Stomach smooth muscle (tissue), 2 donors: ENCODE measurements around the gene SNRNP25.

Experiments used
- H3K27ac ChIP-seq: one replicate; pipeline ENCODE4 v1.7.0; 2013; ENCODE audit warnings: mild to moderate bottlenecking, low read length, inconsistent platforms
- H3K27me3 ChIP-seq, 2 donors: one replicate each; pipeline ENCODE4 v1.7.0; 2013; ENCODE audit warnings: low read length in 2 of 2; ENCODE audit not compliant: insufficient read depth in 2 of 2, control insufficient read depth in 1 of 2
- H3K36me3 ChIP-seq, 2 donors: one replicate each; pipeline ENCODE4 v1.7.0; 2013; ENCODE audit warnings: low read length in 2 of 2; ENCODE audit not compliant: control insufficient read depth in 2 of 2, insufficient read depth in 2 of 2
- H3K4me1 ChIP-seq: one replicate; pipeline ENCODE4 v1.7.0; 2013; ENCODE audit warnings: low read length; ENCODE audit not compliant: control insufficient read depth, insufficient read depth
- H3K4me3 ChIP-seq, 2 donors: one replicate each; pipeline ENCODE4 v1.7.0; 2013; ENCODE audit warnings: low read length in 2 of 2
- H3K9ac ChIP-seq, 2 donors: one replicate each; pipeline ENCODE4 v1.7.0; 2013; ENCODE audit warnings: low read length in 2 of 2, mild to moderate bottlenecking in 1 of 2
- H3K9me3 ChIP-seq, 2 donors: one replicate each; pipeline ENCODE4 v1.7.0; 2013; ENCODE audit warnings: low read length in 2 of 2; ENCODE audit not compliant: control insufficient read depth in 2 of 2
- donor health status: healthy.
- donor health status: Pancreatic carcinoma.

SNRNP25 gene

DNA sequence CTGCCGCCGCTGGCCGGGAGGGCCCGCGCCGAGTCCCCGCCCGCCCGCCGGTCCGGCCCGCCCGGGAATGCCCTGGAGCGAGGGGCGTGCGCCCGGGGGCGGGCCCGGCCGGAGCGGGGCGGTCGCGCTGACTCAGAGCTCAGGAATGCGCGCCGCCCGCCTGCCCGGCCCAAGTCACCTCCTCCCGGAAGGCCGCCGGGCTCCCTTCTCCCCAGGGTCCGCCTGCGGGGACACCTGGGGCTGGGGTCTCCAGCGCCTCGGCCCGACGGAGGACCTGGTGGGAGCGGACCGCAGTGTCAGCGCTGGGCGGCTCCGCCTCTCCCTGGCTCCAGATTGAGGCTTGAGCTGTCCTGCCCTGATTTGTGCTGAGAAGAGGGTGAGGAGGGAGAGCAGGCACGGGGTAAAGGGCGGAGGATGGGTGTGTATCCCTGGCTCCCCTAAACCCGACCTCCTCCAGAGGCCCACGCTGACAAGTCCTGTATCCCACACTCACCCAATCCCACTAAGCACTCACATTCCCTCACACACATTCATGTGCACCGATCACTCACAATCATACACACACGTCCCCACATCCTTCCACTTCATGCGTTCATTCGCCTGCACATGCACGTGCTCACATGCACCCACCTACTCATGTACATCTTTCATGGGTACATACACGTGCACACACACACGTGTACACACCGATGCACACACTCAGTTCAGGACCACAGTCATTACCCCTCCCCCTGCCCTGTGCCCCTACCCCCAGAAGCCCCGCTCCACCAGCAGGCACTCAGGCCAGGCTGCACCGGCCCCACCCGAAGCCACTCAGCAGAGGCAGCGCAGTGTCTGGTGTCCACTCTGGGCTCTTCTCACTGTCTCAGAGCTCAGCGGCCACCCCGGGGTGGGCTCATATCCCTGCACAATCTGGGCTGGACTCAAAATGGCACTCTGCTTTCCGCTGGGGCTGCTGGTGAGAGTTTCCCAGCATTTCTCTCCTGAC lies 19.2 kb downstream of the SNRNP25 start, which contains the start of gene RHBDF1:
Gene RHBDF1 (minus strand): TSS at position 71 of the 988 bp plus-strand sequence. CDS start 7,616 bp downstream, outside the sequence.
- H3K36me3 ChIP-seq: no peaks in the 10 kb centered on the region
- peak within 1 kb of the TSS; percentile 50 to 82 for H3K4me3 ChIP-seq
- H3K27me3 ChIP-seq: no peaks in the 10 kb centered on the region
- H3K9me3 ChIP-seq: no peaks in the 10 kb centered on the region
- peaks cover 85% of the 10 kb centered on the region for H3K4me1 ChIP-seq
- peak within 1 kb of the TSS; percentile 56 to 74 for H3K9ac ChIP-seq
- H3K27ac ChIP-seq: peak within 1 kb of the TSS; percentile 69

DNA sequence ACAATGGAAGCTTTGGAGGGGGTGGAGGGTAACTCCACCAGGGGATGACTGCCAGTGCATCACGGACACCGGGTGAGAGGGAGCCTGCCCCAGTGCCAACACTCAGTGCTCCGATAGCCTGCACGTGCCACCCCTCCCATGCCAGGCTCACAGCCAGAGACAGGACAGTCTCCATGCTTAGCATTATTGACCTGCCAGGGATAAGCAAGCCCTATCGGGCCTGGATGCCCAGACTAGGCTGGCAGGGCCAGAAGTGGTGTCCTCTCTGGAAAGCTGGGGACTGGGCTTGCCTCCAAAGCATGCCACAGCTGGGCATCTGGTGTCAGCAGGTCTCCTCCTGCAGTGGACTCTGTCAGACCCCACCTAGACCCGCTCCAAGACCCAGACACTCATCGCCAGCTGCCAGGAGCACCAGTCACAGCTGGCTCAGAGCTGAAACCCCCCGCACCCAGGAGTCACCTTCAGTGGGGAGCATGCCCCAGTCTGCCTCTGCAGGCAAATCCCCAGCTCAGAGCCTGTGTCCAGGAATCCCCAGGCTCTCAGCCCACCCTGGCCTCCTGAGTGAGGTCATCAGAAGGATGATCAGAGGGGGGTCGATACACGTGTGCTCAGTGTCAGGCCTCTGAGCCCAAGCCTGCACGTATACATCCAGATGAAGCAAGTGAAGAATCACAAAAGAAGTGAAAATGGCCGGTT lies 20.6 kb downstream of the SNRNP25 start:
- H3K9ac ChIP-seq: no peak overlapping the region
- H3K36me3 ChIP-seq: no peaks in the 10 kb centered on the region
- H3K27ac ChIP-seq: no peak overlapping the region
- no peaks in the 10 kb centered on the region for H3K9me3 ChIP-seq
- no peaks in the 10 kb centered on the region for H3K27me3 ChIP-seq
- peaks cover 81% of the 10 kb centered on the region for H3K4me1 ChIP-seq
- no peak overlapping the region for H3K4me3 ChIP-seq

DNA sequence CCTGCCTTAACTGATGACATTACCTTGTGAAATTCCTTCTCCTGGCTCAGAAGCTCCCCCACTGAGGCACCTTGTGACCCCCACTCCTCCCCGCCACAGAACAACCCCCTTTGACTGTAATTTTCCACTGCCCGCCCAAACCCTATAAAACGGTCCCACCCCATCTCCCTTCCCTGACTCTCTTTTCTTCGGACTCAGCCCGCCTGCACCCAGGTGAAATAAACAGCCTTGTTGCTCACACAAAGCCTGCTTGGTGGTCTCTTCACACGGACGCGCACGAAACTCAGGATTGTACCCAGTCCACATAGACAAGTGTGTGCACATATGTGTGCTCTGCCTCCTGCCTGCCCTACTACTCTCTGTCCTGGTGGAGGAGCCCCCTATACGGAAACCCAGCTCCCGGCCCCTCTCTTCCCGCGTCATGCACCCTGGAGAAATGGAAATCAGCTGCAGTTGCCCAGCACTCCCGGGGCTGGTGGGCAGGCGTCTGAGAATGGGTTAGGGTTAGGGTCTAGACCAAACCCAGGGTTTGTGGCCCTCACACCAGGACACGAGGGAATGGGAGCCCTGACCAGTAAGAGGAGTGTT lies 21.2 kb downstream of the SNRNP25 start:
- H3K36me3 ChIP-seq: peaks cover 0 to 4% of the 10 kb centered on the region in 2 donors
- H3K9ac ChIP-seq: no peak overlapping the region
- H3K4me1 ChIP-seq: peaks cover 81% of the 10 kb centered on the region
- H3K27me3 ChIP-seq: no peaks in the 10 kb centered on the region
- no peaks in the 10 kb centered on the region for H3K9me3 ChIP-seq
- H3K4me3 ChIP-seq: no peak overlapping the region
- H3K27ac ChIP-seq: peak overlapping the region; percentile 37

DNA sequence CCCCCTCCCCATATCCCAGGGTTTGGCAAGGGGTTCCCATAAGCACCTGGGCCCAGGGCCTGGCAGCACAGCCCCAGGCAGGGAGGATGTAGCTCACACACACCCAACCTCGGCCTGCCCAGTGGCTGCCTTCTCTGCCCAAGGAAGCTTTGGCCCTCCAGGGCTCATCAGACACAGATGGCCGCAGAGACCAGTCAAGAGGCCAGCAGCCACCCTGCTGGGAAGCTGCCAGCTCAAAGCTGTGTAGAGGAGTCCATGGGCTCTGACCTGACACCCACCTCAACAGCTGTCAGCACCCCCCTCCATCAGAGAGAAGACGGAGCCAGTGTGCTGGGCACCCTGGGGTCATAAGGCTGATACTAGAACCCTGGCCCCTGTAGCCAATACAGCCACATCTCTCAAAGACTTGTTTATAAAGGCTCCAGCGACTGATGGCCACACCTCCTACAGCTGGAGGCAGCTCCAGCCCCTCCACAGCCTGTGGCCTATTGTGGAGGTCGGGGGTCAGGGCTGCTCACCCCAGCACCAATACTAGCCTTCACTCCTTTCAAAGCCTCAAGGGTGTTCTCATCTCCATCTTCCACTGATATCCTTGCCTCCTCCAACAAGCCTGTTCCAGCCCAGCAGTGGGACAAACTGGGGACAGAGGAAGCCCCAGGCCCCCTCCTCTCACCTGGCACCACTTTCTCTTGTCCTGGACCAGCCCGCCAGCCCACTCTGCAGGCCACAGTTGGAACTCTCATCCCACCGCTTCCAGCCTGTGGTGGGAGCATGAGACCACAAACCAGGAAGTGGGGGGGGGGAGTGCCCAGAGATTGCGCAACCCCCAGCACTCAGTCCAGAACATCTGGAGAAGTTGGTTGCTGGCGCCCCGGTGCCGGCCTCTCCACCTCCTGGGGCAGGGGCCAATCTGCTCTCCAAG lies 22.2 kb downstream of the SNRNP25 start:
- Histone ChIP-seq H3K9me3 (no peaks in the 10 kb centered on the region), H3K27me3 (no peaks in the 10 kb centered on the region), H3K4me3 (peak overlapping the region in 1 of 2 donors; percentile 83), H3K9ac (peak overlapping the region; percentile 21 to 82), H3K4me1 (peaks cover 71% of the 10 kb centered on the region), H3K27ac (peak overlapping the region; percentile 55), H3K36me3 (peaks cover 3 to 8% of the 10 kb centered on the region in 2 donors)

DNA sequence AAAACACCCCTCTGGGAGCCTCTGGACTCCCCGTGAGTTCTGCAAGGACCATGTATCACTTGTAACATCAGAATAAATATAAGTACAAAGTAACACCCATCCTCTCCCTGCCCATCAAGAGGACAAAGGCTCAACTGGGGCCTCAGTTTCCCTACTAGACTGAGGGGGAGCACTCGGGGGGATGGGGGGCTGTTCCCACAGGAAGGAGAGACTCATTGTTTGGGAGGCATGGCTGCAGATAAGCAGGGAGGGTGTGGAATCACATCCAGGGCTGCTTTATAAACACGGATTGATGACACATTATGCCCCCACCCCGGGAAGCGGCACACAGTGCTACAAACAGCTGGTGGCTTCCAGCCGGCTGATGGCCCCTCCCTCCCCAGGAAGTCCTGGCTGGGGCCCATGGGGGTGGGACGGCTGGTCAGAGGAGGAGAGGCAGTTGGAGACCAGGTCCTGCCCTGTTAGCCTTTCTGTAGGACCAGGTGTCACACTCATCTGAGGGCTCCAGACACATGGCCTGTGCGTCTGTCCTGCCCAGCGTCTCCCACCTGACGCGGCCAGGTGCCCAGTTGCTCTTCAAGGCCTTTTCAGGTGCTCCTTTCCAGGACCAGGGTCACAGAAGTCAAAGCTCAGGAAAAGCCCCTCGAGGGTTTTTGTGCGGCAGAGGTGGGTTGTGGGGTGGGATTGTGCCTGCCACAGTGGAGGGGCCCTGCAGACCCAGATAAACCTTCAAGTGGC lies 23.1 kb downstream of the SNRNP25 start:
- H3K27me3 ChIP-seq: no peaks in the 10 kb centered on the region
- H3K4me3 ChIP-seq: peak overlapping the region; percentile 81 to 83
- peak overlapping the region; percentile 64 to 82 for H3K9ac ChIP-seq
- H3K9me3 ChIP-seq: no peaks in the 10 kb centered on the region
- H3K27ac ChIP-seq: peak overlapping the region; percentile 76
- H3K36me3 ChIP-seq: peaks cover 3 to 8% of the 10 kb centered on the region in 2 donors
- H3K4me1 ChIP-seq: peaks cover 62% of the 10 kb centered on the region

DNA sequence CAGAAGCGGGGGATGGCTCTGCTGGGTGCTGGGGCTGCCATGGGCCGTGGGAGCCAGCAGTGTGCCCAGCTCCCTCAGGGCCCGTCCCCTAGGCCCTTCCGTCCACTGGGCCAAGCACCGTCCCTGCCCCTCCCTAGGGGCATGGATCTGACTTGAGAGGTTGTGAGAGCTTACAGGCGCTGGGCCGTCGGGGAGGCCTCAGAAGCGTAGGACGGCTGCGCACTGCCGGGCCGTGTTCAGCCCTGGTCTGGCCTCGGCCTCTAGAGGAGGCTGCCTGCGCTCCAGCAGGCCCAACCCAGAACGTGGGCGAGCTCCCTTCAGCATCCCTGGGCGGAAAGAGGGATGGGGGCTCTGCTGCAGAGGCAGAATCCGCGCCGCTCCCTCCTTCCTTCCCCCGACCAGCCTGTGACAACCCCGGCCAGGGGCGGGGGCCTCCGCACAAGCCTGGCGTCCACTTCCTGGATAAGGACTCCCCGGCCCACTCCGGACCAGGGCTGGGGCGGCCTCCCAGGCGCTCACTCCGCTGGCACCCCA lies 23.7 kb downstream of the SNRNP25 start:
- peak overlapping the region; percentile 76 for H3K27ac ChIP-seq
- no peaks in the 10 kb centered on the region for H3K9me3 ChIP-seq
- H3K36me3 ChIP-seq: peaks cover 3 to 8% of the 10 kb centered on the region in 2 donors
- H3K9ac ChIP-seq: peak overlapping the region; percentile 64 to 82
- H3K4me1 ChIP-seq: peaks cover 62% of the 10 kb centered on the region
- no peaks in the 10 kb centered on the region for H3K27me3 ChIP-seq
- H3K4me3 ChIP-seq: peak overlapping the region; percentile 81 to 83

DNA sequence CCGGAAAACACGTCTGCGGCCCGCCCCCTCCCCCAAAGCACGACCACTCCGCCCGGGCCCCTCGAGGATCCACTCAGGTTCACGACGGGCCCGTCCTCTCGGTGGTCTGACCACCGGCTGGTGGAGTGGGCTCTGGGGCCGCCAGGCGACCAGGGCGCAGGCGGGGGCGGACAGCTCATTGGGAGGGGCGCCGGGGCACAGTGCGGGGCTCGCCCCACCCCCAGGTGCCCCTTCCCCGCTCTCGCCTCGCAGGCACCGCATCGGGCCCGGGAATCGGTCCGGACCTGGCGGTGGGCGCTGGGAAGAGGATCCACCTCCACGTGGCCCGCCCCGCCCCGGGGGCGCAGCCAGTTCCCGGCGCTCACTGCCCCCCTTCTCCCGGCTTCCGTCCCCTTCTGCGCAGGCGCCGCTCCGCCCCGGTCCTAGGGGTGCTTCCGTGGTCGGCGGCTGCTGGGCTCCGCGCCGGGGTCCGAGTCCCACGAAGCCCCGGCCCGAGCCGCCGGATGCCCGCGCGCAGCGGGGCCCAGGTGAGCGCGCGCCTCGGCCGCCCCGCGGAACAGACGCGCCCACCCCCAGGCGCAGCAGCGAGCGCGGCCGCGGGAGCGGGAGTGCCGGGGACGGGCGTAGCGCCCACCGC lies 24.3 kb downstream of the SNRNP25 start, which contains the start of gene MPG:
Gene MPG (plus strand): TSS at position 419 of the 637 bp plus-strand sequence. CDS start 85 bp downstream, at position 504.
- Histone ChIP-seq H3K4me1 (peaks cover 57% of the 10 kb centered on the region), H3K36me3 (peaks cover 4 to 8% of the 10 kb centered on the region in 2 donors), H3K27ac (peak within 1 kb of the TSS; percentile 76), H3K9me3 (no peaks in the 10 kb centered on the region), H3K9ac (peak within 1 kb of the TSS; percentile 82 to 84), H3K27me3 (no peaks in the 10 kb centered on the region), H3K4me3 (peak within 1 kb of the TSS; percentile 81 to 83)

DNA sequence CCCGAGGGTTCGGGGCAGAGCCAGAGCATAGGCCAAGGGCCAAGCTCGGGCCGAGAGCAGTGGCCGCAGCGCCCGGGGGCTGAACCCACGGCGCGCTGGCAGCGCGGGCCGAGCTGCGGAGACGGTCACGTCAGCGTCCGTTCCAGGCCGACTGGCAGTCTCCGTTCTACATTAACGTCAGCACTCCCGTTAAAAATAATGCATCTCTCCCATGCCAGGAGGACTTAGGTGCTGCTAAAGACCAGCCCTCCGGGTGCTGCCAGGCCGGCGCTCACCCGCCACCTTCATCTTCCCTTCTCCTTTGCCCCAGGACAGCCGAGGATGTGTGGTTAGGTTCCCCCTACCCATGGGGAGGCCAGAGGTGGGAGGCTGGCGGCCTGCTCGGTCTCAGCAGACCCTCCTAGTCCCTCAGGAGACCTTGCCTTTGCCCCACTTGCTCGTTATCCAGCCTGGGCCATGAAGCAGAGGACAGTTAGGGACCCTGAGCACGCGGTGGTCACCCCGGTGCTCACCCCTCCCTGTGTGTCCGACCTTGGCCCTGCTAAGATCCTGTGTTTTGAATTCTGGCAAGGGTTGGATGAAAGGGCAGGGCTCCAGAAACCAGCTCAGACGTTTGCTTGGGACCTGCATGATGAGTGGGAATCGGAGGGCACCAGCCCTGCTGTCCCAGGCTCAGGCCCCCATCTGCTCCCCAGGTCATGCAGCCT lies 25.0 kb downstream of the SNRNP25 start:
- Histone ChIP-seq H3K36me3 (peaks cover 6 to 8% of the 10 kb centered on the region in 2 donors), H3K27ac (peak overlapping the region; percentile 58), H3K4me3 (peak overlapping the region; percentile 81 to 83), H3K27me3 (no peaks in the 10 kb centered on the region), H3K4me1 (peaks cover 51% of the 10 kb centered on the region), H3K9me3 (no peaks in the 10 kb centered on the region), H3K9ac (peak overlapping the region; percentile 82 to 84)
